Dedifferentiated amniotic fluid mesenchymal stem cell (primary cell): ENCODE data around the gene MUC12.
"Not testable (repeated sequence)": the region's sequence is repeated elsewhere in the genome, so short reads cannot be mapped to it uniquely, and the experiment has no call there.

ENCODE experiments used
- DNase-seq: peaks from one replicate; pipeline ENCODE4 v3.0.0-alpha.2; 2016; ENCODE audit errors: extremely low spot score

Gene MUC12

GRCh38 chr7:100969066-100969615 is at the start of gene MUC12:
TSS of gene MUC12 (plus strand) at chr7:100969565. CDS start at chr7:100969623, 58 bp downstream.
- DNase-seq = no peak

- not testable (repeated sequence) for DNase-seq
These were observed 49.5 kb upstream of the MUC12 start for GRCh38 chr7:100919779-100920437.

GRCh38 chr7:100921039-100921438 is 48.3 kb upstream of the MUC12 start:
- no peak for DNase-seq

GRCh38 chr7:100923616-100924015 is 45.7 kb upstream of the MUC12 start:
- DNase-seq = not testable (repeated sequence)

GRCh38 chr7:100929808-100930174 is 39.6 kb upstream of the MUC12 start:
- DNase-seq = no peak

- no peak for DNase-seq
These were observed 35.6 kb upstream of the MUC12 start for GRCh38 chr7:100933734-100934133.

GRCh38 chr7:100935381-100935780 is 34.0 kb upstream of the MUC12 start:
- not testable (repeated sequence) for DNase-seq

GRCh38 chr7:100936167-100936566 is 33.2 kb upstream of the MUC12 start:
- DNase-seq = not testable (repeated sequence)

- DNase-seq = no peak
These were observed 27.2 kb upstream of the MUC12 start for GRCh38 chr7:100942045-100942774.

- DNase-seq = no peak
These were observed 25.7 kb upstream of the MUC12 start for GRCh38 chr7:100943693-100944092.

- DNase-seq = no peak
These were observed 25.2 kb upstream of the MUC12 start for GRCh38 chr7:100944138-100944537.

- DNase-seq = no peak
These were observed 23.3 kb upstream of the MUC12 start for GRCh38 chr7:100946111-100946510.

GRCh38 chr7:100946766-100947365 is 22.5 kb upstream of the MUC12 start:
- no peak for DNase-seq

GRCh38 chr7:100947792-100948191 is 21.6 kb upstream of the MUC12 start:
- no peak for DNase-seq

GRCh38 chr7:100949227-100949932 is 20.0 kb upstream of the MUC12 start, which contains the start of gene MUC3A:
TSS of gene MUC3A (plus strand) at chr7:100949534. CDS start at chr7:100949625, 91 bp downstream.
- no peak for DNase-seq

- no peak for DNase-seq
These were observed 19.4 kb upstream of the MUC12 start for GRCh38 chr7:100949933-100950443.

GRCh38 chr7:100951172-100951571 is 18.2 kb upstream of the MUC12 start:
- no peak for DNase-seq

- DNase-seq = no peak
These were observed 17.3 kb upstream of the MUC12 start for GRCh38 chr7:100951888-100952560.

GRCh38 chr7:100952641-100953040 is 16.7 kb upstream of the MUC12 start:
- no peak for DNase-seq

GRCh38 chr7:100957832-100958421 is 11.4 kb upstream of the MUC12 start:
- DNase-seq = no peak

GRCh38 chr7:100959894-100960293 is 9.5 kb upstream of the MUC12 start:
- no peak for DNase-seq
